Measurements from ENCODE around the gene TAS2R46.

TAS2R46 gene

GRCh38 chr12:11085419-11085818, 23.3 kb upstream of the TAS2R46 start:
- no peak overlapping the region for H3K27ac ChIP-seq
- no peak for TF ChIP-seq ZFX (IDR thresholded peaks at IDR 0.05; ENCODE audit: borderline replicate concordance)
- TF ChIP-seq CTCF (IDR thresholded peaks at IDR 0.05), result no peak

- TF ChIP-seq ZFX (IDR thresholded peaks at IDR 0.05; ENCODE audit: borderline replicate concordance), result no peak
- TF ChIP-seq CTCF (IDR thresholded peaks at IDR 0.05), result no peak
- H3K27ac ChIP-seq, result no peak overlapping the region
Measured at GRCh38 chr12:11081987-11082386, 19.9 kb upstream of the TAS2R46 start.

GRCh38 chr12:11078246-11078645, 16.2 kb upstream of the TAS2R46 start:
- TF ChIP-seq ZFX (IDR thresholded peaks at IDR 0.05; ENCODE audit: borderline replicate concordance) (no peak), CTCF (IDR thresholded peaks at IDR 0.05) (no peak)
- no peak overlapping the region for H3K27ac ChIP-seq

- no peak for TF ChIP-seq CTCF (IDR thresholded peaks at IDR 0.05)
- TF ChIP-seq ZFX (IDR thresholded peaks at IDR 0.05; ENCODE audit: borderline replicate concordance), result no peak
- H3K27ac ChIP-seq, result no peak overlapping the region
Measured at GRCh38 chr12:11075642-11076041, 13.5 kb upstream of the TAS2R46 start.

GRCh38 chr12:11071414-11071813, 9.3 kb upstream of the TAS2R46 start:
- TF ChIP-seq ZFX (IDR thresholded peaks at IDR 0.05; ENCODE audit: borderline replicate concordance) (no peak), CTCF (IDR thresholded peaks at IDR 0.05) (no peak)
- no peak overlapping the region for H3K27ac ChIP-seq

- TF ChIP-seq ZFX (IDR thresholded peaks at IDR 0.05; ENCODE audit: borderline replicate concordance) (no peak), CTCF (IDR thresholded peaks at IDR 0.05) (no peak)
- H3K27ac ChIP-seq, result no peak overlapping the region
Measured at GRCh38 chr12:11070999-11071398, 8.9 kb upstream of the TAS2R46 start.

GRCh38 chr12:11069854-11070365, 7.8 kb upstream of the TAS2R46 start:
- TF ChIP-seq CTCF (IDR thresholded peaks at IDR 0.05) (no peak), ZFX (IDR thresholded peaks at IDR 0.05; ENCODE audit: borderline replicate concordance) (no peak)

More at GRCh38 chr12:11069854-11070365, 7.8 kb upstream of the TAS2R46 start:
- H3K27ac ChIP-seq, result no peak overlapping the region

All from 22Rv1 (cell line).